GM19351 (cell line): ENCODE measurements around the gene DCAF4.

Source experiments
- ATAC-seq: cut with Tn5 transposase; IDR thresholded peaks from one replicate; pipeline ENCODE4 v1.9.1; 2021; ENCODE audit warnings: mild to moderate bottlenecking, moderate library complexity; ENCODE audit not compliant: unreplicated experiment

Gene DCAF4, protein sequence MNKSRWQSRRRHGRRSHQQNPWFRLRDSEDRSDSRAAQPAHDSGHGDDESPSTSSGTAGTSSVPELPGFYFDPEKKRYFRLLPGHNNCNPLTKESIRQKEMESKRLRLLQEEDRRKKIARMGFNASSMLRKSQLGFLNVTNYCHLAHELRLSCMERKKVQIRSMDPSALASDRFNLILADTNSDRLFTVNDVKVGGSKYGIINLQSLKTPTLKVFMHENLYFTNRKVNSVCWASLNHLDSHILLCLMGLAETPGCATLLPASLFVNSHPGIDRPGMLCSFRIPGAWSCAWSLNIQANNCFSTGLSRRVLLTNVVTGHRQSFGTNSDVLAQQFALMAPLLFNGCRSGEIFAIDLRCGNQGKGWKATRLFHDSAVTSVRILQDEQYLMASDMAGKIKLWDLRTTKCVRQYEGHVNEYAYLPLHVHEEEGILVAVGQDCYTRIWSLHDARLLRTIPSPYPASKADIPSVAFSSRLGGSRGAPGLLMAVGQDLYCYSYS

DNA sequence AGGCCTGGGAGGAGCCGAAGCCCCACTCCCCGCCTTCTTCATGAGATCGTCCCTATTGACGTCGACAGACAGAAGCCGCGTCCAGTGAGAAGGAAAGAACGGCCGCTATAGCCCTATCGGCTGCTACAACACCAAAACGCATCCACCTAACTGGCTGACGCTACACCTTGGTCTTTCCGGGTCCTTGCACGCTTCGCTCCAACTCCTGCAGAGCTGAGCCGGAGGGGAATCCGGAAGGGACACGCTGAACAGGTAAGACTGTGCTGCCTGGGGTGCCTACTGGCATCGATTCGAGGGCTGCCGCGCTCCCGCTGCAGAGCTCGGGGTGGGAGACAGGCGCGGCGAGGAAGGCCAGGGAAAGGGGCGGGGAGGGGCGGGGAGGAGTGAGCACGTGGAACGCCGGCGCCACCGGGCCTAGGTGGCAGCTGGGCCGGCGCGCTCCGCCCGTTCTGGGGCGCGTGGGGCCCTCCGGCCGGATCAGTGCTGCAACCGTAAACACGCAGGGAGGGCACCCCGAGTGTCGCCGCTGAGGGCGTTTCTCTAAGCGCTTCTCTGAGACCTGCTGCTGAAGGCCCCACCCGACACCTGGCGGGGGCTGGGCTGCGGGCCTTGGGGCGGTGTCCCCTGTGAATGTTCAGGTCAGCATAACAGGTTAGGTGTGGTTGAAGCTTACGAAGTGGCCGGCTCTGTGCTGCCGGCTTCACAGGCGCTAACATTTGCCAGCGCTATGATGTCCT is at the start of gene DCAF4:
Gene DCAF4 (plus strand): TSS at position 173 of the 737 bp plus-strand sequence. CDS start 11,515 bp downstream, outside the sequence.
- peak; percentile 98 for ATAC-seq

DNA sequence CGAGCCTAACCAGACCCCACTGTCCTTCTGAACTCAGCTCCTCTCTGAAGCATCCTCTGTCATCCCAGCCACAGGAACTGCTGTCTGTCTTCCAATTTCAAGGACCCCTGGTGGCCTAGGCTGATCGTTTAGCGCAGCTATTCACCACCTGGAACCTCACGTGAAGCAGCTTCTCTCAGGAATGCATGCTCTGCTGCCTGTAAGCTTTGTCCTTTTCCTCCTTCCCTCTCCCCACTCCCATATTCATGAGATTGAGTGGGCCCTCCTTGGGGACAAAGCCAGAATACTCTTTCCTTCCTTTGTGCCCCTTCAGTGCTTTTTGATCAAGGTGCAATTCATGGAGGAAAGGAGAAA is 49.6 kb upstream of the DCAF4 start:
- no peak for ATAC-seq

DNA sequence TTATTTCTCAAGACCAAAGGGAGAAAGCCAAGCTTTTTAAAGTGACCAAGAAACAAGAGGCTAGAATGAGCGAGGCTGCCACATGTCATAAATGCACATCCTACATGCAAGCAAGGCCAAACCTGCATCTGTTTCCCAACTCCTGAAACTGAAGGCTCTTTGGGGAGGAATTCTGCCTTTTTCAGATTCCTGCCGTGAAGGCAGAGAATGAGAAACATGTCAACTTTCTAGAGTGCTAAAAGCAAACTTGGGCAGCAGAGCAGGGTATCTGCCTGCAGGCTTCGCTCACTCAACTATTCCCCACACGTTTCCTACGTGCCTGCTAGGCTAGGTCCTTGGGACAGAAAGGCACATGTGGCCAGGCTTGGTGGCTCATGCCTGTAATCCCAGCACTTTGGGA is 47.5 kb upstream of the DCAF4 start:
- ATAC-seq: no peak

DNA sequence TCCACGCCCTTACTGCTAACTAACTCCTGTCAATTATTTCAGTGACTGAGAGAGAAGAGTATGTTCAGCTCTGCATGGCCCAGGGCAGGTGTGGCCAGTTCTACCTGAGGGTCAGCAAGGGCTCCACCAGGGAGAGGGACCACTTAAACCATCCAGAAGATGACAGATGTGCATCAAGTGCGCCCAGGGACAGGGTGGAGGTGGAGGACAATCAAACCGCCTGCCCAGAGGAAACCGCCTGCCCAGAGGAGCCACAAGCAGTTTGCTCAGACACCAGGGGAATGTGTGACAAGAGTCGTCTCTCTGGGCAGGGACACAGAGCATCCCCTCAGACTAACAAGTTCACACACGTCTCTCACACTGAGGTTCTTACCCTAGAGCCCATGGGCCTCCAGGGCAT is 46.8 kb upstream of the DCAF4 start:
- ATAC-seq: no peak

DNA sequence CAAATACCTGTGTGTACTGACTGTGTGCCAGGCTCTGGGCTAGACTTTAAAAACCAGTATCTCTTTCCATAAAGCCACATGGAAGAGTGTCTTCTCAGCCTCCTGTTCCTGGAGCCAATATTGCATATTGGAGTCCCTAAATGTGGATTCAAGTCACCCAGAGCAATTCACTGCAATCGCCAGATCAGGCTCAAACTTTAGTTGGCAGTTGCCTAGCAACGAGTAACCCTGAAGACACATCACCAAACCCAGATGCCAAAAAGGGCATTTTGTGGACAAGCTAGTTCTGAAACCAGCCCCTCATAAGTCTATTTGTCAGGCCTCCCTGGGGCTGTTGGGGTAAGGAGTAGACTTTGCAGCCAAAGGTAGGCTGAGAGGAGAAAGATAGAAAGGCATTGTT is 46.1 kb upstream of the DCAF4 start:
- ATAC-seq: no peak

DNA sequence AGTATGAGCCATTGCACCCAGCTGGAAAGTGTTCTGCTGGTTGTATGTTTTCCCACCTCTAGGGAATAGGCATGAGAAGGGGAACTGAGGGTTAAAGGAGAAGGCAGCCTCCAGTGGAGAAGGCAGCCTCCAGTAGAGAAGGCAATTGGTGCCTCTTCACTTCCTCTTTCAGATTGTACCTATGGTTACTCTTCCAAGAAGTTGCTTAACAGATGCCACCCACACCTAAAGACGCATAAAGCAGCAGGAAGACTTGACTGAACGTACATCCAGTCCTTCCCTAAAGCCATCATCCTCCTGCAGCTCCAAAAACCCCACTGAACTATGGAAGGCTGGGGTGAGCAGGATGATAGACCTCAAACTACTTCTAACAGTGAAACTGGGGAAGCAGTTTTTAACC is 45.4 kb upstream of the DCAF4 start:
- no peak for ATAC-seq

DNA sequence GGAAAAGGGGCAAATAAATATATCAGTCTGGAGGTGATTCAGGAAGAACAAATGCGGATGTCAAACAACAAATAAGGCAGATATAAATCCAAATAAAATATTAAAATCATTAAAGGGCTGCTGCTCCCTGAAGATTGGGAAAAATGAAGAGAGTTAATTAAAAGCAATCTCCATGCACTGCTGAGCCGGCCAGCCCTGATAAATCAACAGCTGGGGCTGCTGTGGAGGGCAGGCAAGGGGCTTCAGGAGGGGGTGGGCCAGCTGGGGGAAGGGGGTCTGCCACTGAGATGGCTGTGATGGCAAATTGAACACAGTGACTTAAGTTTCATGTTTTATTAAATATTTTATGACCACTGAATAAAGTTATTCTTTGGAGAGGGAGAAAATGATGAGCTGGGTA is 44.7 kb upstream of the DCAF4 start:
- no peak for ATAC-seq

DNA sequence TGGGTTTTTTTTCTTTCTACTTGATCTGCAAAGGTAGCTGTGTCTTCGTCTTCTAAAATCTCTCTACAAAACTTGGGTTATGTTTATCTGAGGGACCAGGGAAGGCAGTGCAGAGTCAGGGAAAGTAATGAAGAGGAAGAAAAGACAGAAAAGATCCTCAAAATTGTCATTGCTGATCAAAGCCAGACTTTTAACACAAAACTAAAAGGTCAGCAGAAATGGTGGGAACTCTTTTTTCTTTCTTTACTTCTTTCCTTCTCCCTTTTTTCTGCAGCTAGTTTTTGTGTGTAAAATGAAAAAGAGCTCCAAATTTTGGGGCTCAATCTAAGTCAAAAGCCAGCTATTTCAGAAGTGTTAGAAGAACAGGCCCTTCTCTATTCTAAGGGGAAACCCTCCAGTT is 44.2 kb upstream of the DCAF4 start:
- ATAC-seq: no peak

DNA sequence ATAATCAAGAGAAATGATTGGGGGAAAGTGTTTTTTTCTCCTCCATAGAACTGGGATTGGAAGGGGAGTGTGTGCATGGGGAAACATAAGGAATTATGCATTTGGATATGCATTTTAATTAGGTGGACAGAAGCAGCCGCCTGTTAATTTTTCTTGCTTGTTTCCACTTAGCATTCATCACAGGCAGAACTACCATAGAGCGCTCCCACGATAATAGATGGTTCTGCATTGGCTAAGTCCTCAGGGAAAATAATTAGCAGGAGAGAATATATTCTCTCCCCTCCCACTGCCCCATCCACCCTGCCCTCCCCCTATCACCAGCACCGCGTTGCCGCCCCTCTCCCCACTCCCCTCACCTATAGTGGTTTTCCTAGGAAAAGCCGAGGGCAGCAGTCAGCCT is 43.8 kb upstream of the DCAF4 start:
- no peak for ATAC-seq

DNA sequence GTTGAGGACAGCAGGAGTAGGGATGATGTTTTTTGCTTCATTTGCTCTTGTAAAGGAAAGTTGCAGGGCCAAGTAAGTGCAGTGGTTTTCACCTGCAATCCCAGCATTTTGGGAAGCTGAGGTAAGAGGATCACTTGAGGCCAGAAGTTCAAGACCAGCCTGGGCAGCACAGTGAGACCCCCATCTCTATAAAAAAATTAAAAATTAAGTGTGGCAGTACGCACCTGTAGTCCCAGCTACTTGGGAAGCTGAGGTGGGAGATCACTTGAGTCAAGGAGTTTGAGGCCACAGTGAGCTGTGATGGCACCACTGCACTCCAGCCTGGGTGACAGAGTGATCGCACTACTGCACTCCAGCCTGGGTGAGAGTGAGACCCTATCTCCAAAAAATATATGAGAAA is 43.2 kb upstream of the DCAF4 start:
- ATAC-seq: no peak

DNA sequence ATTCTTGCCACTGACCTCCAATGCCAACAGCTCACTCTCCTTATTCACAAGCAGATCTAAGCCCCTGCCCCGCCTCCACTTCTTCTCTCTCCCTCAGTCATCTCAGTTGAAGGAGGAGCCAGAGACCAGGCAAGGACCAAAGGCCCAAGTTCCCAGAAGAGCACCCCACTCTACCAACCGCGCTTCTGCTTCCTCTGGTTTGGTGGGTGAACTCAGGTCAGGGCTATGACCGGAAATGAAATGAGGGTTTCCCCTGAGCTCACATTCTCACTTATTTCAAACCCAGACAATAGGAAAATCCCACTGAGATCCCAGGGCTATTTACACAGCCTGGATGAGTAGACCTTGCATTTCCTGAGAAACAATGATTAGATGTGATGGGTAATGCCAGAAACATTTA is 42.3 kb upstream of the DCAF4 start:
- no peak for ATAC-seq

DNA sequence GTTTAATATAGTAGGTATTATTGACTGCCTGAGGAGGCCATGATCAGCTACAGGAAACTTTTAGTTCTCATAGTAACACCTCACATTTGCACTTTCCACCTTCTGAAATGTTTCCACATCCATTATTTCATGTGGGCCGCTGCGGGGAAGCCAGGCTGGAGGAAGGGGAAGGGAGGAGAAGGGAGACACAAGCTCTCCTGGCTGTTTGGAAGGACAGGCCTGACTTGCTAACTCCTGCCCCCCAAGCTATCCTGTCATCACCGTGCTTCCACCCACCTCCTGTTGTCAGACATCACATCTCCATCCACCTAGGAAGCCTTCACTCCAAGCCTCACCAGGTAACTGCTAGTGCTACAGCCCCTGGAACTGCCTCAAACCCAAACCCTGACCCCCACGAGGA is 41.9 kb upstream of the DCAF4 start:
- ATAC-seq: no peak

DNA sequence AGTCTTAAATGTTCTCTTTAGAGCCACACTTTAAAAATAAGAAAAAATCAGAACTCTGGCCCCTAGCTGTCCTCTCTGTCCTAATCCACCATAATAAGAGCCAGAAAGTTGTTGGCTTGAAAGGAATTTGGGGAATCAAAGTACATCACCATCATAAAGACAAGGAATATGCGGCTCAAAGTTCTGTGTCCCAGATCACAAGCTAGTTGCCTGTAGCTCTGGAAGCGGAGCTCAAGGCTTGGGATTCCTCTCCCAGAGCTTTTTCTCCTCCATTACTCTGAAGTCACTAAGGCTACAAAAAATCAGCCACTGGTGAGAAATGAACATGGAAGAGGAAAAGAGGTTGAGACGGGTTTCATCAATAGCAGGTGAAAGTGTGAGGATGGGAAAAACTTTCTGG is 38.8 kb upstream of the DCAF4 start:
- ATAC-seq: no peak

DNA sequence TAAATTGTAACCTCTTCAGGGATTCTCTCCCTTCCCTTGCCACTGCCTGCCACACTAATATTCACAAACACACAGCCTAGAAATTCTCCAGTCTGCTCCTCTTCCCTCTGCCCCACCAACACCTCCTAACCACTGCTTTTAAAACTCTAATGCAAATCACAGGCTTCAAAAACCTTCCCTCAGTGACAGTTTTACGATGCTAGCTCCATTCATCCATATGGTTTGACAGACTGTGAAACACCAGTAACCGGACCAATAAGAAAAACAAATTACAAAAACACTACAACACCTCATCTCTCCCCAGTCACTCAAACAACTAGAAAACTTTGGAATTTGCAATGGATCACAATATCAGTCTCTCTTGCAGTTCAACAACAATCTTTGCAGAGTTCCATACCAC is 38.1 kb upstream of the DCAF4 start:
- no peak for ATAC-seq

DNA sequence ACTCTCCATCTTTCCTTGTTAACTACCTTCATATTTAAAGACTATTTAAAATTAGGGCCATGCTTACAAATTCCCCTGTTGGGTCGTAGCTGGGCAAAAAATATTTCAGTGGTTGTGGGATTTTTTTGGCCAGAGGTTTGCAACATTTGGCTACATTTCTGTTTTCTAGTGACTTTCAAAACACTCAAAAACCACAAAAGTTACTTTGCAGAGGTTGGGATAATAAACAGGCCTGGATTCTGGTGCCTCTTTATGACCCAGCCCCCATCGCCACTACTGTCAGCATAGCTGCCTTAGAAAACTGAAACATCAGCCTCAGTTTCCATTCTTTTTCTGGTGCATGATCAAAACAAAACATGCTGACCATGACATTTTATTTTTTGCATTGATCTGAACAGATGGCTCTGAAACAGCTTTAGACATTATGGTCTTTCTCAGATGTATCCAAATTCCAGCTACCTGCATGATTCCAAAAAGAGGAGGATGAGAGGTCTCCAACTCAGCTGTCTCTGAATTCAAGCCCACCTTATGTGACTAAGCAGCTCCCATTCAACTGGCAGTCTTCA is 37.5 kb upstream of the DCAF4 start:
- no peak for ATAC-seq

DNA sequence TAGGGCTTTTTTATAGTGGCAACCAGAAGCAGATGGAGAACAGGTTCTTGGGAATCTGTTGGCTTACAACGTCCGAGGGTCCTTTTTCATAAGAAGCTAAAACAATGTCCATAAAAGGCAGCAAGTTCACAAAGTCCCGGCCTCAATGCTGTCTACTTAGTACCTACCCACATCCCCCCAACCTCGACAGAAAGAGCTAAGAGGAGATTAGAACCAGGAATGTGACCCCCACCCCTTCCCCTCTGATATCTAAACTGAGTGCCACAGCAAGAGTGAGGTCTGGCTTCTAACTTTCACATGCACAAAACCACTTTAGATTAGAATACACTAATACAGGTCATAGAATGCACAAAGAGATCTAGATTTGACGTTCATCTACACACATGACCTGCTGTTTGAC is 36.9 kb upstream of the DCAF4 start:
- no peak for ATAC-seq

DNA sequence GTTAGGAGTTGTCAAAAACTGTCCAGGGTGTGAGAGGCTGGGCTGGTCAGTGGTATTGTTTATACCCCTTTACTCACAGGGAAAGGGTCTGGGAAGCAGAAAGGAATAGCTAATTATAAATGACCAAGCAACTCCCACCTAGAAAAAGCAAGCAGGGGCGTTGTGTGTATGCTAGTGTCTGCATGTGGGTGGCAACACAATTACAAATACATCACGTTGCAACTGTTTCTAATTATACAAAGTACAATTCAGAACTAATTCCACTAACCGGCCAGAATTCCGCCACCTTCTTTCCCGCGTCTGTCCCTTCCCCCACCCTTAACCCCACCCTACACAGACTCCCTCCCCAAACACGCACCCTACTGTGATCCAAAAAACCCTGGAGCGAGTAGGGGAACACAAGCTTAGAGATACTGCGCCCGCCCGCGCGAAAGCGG is 34.6 kb upstream of the DCAF4 start:
- no peak for ATAC-seq

DNA sequence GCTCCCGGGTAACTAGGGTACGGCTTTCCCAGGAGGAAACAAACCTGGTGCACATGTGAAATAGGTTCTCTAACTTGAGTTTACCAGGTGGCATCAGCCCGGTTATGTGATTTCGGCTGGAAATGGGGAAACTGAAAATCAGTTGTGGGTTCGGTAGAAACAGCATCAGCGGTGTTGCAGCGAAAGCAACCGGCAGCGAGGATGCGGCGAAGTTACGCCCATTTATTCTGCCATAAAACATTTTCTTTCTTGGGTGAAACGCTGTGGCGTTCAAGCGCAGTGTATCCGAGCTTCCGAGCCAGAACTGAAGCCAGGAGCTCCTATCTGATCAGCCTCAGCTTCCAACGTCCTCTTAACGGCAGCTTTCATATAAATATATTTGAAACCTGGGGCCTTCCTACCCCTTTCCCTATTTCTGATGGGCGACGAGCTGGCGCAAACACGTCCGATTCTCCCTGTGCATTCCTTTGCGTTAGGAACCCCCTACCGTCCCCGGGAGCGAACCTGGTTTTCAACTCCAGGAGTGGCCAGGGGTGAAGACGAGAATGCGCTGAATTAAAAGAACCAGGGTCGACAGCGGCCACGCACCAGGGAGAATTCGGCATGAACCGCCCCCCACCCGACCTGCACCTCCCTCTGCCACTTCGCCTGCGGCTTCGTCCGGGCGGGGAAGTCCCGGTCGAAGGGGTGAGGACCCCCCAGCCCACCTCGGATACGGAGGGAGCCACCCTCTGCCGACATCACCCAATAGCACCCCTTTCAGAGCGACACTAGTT is 34.0 kb upstream of the DCAF4 start:
- ATAC-seq: no peak

DNA sequence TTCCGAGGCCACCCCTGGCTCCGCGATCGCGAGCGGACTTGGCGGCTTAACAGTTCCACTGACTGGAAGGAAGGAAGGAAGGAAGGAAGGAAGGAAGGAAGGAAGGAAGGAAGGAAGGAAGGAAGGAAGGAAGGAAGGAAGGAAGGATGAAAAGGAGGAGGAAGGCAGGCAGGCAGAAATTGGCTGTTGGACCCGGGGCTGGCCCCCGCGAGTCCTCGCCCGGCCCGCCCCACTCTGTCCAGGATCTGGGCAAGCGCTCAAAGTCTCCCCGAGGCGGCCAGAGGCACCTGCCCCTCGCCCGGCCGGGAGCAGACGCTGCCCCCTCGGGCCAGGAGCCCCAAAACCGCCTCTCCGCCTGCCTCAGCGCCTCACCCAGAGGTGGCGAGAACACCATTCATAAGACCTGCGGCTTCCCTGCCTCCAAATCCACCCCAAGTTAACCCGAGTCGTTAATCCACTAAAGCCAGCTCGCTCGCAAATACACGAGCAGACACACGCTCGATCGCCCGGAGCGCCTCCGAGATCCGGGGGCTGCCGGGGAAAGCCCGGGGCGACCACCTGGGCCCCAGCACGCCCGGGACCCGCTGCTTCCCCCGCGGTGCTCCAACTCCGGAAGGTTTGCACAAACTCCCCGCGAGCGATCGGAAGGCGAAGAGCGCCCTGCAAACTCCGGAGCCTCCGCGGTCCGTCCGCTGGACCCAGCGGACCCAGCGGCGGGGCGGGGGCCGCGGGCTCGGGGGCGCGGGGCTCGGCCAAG is 33.2 kb upstream of the DCAF4 start:
- no peak for ATAC-seq

DNA sequence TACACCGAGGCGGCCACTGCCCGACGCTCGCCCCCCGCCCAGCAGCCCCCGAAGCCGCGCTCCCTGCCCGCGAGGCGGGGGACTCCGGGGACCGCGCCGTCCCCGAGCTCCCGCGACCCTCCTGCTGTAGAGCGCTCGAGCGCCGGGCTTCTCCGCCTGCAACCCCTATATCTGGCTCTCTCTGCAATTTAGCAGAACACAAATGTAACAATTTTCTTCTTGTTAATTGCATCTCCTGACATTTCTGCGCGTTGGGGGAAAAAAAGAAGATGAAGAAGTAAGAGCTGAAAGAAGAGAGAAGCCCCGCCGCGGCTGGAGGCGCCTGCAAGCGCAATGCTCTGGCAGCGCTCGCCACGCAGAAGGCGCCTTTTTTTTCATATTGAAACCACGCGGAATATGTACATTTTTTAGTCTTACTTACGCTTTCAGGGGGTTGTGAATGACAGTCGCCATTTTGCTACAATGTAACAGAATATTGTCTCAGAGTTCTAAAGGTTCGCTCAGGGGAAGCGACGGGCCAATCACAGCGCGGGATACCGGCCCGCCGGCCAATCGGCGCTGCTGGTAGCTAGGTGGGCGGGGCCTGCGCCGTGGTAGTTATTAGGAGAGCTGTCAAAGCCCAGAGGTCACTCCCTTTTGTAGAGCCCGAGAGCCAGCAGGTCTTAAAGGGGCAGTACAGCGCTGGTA is 32.5 kb upstream of the DCAF4 start, which contains the start of gene DPF3:
Gene DPF3 (minus strand): TSS at position 466 of the 687 bp plus-strand sequence. CDS start 13 bp downstream, at position 453.
- peak; percentile 95 for ATAC-seq
